Measurements from ENCODE around the gene OPALIN.
A peak's percentile ranks its signal among the peaks of the same experiment; 100 is the strongest.

The OPALIN gene

GRCh38 chr10:96374004-96374403, 15.2 kb upstream of the OPALIN start:
- no peak for TF ChIP-seq CTCF (IDR thresholded peaks at IDR 0.05; ENCODE audit: insufficient read depth, low read length, poor library complexity, severe bottlenecking)
- no peak overlapping the region for H3K4me3 ChIP-seq (replicated peaks; ENCODE audit: low read depth, low read length)
- no peaks in the 10 kb centered on the region for H3K36me3 ChIP-seq (ENCODE audit: control insufficient read depth, insufficient read depth, low read length)
- no peaks in the 10 kb centered on the region; the same call in 1 of the 2 replicates for H3K27me3 ChIP-seq (replicated peaks; ENCODE audit: control insufficient read depth, insufficient read depth, low read length)
- no peak for DNase-seq (ENCODE audit: extremely low read depth, insufficient read length)

- DNase-seq (ENCODE audit: extremely low read depth, insufficient read length), result no peak
- no peaks in the 10 kb centered on the region; the same call in 1 of the 2 replicates for H3K27me3 ChIP-seq (replicated peaks; ENCODE audit: control insufficient read depth, insufficient read depth, low read length)
- TF ChIP-seq CTCF (IDR thresholded peaks at IDR 0.05; ENCODE audit: insufficient read depth, low read length, poor library complexity, severe bottlenecking), result no peak
- no peaks in the 10 kb centered on the region for H3K36me3 ChIP-seq (ENCODE audit: control insufficient read depth, insufficient read depth, low read length)
- no peak overlapping the region for H3K4me3 ChIP-seq (replicated peaks; ENCODE audit: low read depth, low read length)
Measured at GRCh38 chr10:96371356-96371755, 12.6 kb upstream of the OPALIN start.

- no peak for DNase-seq (ENCODE audit: extremely low read depth, insufficient read length)
- peak; percentile 81 for TF ChIP-seq CTCF (IDR thresholded peaks at IDR 0.05; ENCODE audit: insufficient read depth, low read length, poor library complexity, severe bottlenecking)
- H3K4me3 ChIP-seq (replicated peaks; ENCODE audit: low read depth, low read length), result no peak overlapping the region
- H3K27me3 ChIP-seq (replicated peaks; ENCODE audit: control insufficient read depth, insufficient read depth, low read length), result no peaks in the 10 kb centered on the region; the same call in 1 of the 2 replicates
- no peaks in the 10 kb centered on the region for H3K36me3 ChIP-seq (ENCODE audit: control insufficient read depth, insufficient read depth, low read length)
Measured at GRCh38 chr10:96370584-96371157, 11.9 kb upstream of the OPALIN start.

- no peak for DNase-seq (ENCODE audit: extremely low read depth, insufficient read length)
- no peaks in the 10 kb centered on the region; the same call in 1 of the 2 replicates for H3K27me3 ChIP-seq (replicated peaks; ENCODE audit: control insufficient read depth, insufficient read depth, low read length)
- no peak for TF ChIP-seq CTCF (IDR thresholded peaks at IDR 0.05; ENCODE audit: insufficient read depth, low read length, poor library complexity, severe bottlenecking)
- H3K4me3 ChIP-seq (replicated peaks; ENCODE audit: low read depth, low read length), result no peak overlapping the region
- no peaks in the 10 kb centered on the region for H3K36me3 ChIP-seq (ENCODE audit: control insufficient read depth, insufficient read depth, low read length)
Measured at GRCh38 chr10:96369890-96370583, 11.2 kb upstream of the OPALIN start.

GRCh38 chr10:96368971-96369370, 10.2 kb upstream of the OPALIN start:
- Histone ChIP-seq H3K27me3 (replicated peaks; ENCODE audit: control insufficient read depth, insufficient read depth, low read length) (no peaks in the 10 kb centered on the region), H3K36me3 (ENCODE audit: control insufficient read depth, insufficient read depth, low read length) (no peaks in the 10 kb centered on the region), H3K4me3 (replicated peaks; ENCODE audit: low read depth, low read length) (no peak overlapping the region)
- DNase-seq (ENCODE audit: extremely low read depth, insufficient read length), result no peak
- no peak for TF ChIP-seq CTCF (IDR thresholded peaks at IDR 0.05; ENCODE audit: insufficient read depth, low read length, poor library complexity, severe bottlenecking)

All from GM06990 (cell line).